Fibroblast of lung (primary cell): ENCODE results near the gene NRG2.

Source experiments
- CTCF ChIP-seq, 2 donors: IDR thresholded peaks in 1 of 2; conservative IDR thresholded peaks in 1 of 2; 1 replicate in 1 of 2; 2 replicates in 1 of 2; pipeline ENCODE4 v1.5.1; 2011 to 2012; ENCODE audit warnings: low read length in 2 of 2, control low read depth in 1 of 2, inconsistent platforms in 1 of 2, low read depth in 1 of 2, mild to moderate bottlenecking in 1 of 2
- EZH2 ChIP-seq: IDR thresholded peaks from 2 replicates; pipeline ENCODE4 v1.5.1; 2012; ENCODE audit warnings: low read length, control low read depth, mild to moderate bottlenecking; ENCODE audit errors: missing control alignments

DNA sequence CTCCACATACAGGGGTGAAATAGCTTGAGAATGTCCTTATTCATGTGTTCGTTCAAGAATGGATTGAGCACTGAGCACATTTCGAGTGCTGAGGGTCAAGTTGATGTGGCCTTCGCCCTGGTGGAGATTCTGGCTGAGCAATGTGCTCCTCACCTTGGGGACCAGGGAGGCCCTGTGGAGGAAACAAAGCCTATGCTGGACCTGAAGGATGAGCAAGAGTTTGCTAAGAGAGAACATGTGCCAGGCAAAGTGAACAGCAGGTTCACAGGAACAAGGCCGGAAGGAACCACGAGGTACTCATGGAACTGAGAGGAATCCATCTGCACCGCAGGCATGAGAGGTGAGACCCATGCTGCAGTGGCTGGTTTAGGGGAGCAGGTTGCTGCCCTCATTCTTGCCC is 145.1 kb downstream of the NRG2 start:
- no peak for TF ChIP-seq CTCF (conservative IDR thresholded peaks at IDR 0.05 in 1 of 2, IDR thresholded peaks at IDR 0.05 in 1 of 2; ENCODE audit: low read depth in 1 of 2, low read length in 2 of 2)
- TF ChIP-seq EZH2, result no peak
